ENCODE data around the gene TNFRSF1A. TPM values are rescaled to one million over a fixed set of nuclear protein-coding genes. Genes with fewer than 3 reads are reported as not detected.
"Not testable (repeated sequence)": the region's sequence is repeated elsewhere in the genome, so short reads cannot be mapped to it uniquely, and the experiment has no call there.

TNFRSF1A gene
- total RNA-seq, 1 donor, result 75.2 TPM

- peak overlapping the region; percentile 91 for H3K4me3 ChIP-seq (ENCODE audit: low read length)
- no peaks in the 10 kb centered on the region for H3K27me3 ChIP-seq (ENCODE audit: insufficient read depth, low read length)
- H3K4me1 ChIP-seq (ENCODE audit: insufficient read depth, low read length), result peaks cover 82% of the 10 kb centered on the region
- no peaks in the 10 kb centered on the region for H3K9me3 ChIP-seq (ENCODE audit: low read depth, low read length)
Measured at GRCh38 chr12:6338955-6339354, 2.9 kb downstream of the TNFRSF1A start.

DNA sequence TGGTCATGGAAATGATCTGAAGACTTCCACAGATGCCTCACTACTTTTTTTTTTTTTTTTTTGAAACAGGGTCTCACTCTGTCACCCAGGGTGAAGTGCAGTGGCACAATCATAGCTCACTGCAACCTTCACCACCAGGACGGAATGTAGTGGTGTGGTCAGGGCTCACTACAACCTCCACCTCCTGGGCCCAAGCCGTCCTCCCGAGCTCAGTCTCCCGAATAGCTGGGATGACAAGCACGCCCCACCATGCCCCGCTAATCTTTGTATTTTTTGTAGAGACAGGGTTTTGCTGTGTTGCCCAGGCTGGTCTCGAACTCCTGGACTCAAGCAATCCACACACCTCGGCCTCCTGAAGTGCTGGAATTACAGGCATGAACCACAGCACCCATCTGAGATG is 3.3 kb downstream of the TNFRSF1A start:
- H3K4me1 ChIP-seq (ENCODE audit: insufficient read depth, low read length), result peaks cover 82% of the 10 kb centered on the region
- not testable (repeated sequence) for H3K27me3 ChIP-seq (ENCODE audit: insufficient read depth, low read length); H3K9me3 ChIP-seq (ENCODE audit: low read depth, low read length)
- peak overlapping the region; percentile 91 for H3K4me3 ChIP-seq (ENCODE audit: low read length)

DNA sequence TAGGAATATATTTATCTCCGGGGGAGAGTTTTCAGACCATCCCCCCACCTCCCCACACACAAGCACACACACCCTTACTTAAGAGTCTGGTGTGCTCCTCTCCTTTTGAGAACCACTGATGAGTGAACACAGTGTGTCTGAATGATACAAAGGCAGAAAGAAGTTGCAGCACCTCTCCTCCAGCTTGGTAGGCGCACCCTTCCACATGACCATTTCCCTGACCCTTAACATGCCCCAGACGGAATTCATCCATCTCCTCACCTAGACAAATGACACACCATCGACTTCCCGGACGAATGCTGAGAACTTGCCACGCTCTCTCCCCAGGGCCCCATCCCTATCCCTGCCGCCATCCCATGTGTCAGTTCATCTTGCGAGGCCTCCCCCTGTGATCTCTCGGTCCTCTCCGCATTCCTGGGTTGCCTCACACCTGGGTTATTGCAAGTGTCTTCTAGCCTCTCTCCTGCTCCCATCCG is 3.9 kb downstream of the TNFRSF1A start:
- H3K4me3 ChIP-seq (ENCODE audit: low read length), result peak overlapping the region; percentile 91
- H3K27me3 ChIP-seq (ENCODE audit: insufficient read depth, low read length), result no peaks in the 10 kb centered on the region
- no peaks in the 10 kb centered on the region for H3K9me3 ChIP-seq (ENCODE audit: low read depth, low read length)
- peaks cover 82% of the 10 kb centered on the region for H3K4me1 ChIP-seq (ENCODE audit: insufficient read depth, low read length)

DNA sequence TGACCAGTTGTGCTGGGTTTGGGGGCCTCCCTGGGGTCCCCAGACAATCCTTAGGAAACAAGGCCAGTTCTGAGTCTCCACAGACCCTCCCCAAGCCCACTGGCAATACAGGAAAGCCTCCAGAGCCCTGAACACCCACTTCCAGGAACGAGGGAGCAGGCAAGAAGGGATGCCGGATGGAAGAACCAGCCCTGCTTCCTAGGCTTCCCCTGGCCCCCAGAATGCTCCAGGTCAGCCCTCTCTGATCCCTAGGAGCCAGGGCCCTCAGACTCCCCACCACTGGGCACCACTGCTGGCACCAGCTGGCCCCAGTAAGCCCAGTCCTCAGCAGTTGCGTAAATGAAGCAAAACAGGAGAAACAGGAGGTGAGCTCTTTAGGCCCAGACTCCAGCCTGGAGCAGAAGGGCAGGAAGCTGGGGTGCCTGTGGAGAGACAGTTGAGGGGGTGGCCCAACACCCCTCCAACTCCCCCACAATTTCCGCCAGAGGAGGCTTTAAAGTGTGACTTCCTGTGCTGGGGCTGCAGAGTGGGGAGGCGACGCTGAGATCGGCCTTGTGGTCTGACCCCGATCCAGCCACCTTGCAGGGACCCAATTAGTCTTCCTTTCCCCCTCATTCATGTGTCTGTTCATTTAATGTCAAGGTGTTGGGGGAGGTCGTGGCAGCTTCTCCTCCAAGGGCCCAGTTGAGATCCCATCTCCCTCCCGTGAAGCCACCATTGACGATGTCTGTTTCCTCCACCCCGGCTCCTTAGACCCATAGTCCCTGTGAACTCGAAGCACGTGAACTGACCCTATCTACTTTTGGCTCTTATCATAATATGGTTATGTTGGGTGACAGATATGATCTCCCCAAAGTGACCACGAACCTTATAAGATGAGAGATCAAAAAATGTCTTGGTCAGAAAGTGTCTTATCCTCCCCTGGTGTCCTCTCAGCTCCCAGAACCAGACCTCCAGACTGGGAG is 4.7 kb downstream of the TNFRSF1A start:
- H3K9me3 ChIP-seq (ENCODE audit: low read depth, low read length), result no peaks in the 10 kb centered on the region
- H3K4me3 ChIP-seq (ENCODE audit: low read length), result peak overlapping the region; percentile 91
- H3K27me3 ChIP-seq (ENCODE audit: insufficient read depth, low read length), result no peaks in the 10 kb centered on the region

GRCh38 chr12:6336079-6336888 is 5.6 kb downstream of the TNFRSF1A start:
- Histone ChIP-seq H3K4me1 (ENCODE audit: insufficient read depth, low read length) (peaks cover 88% of the 10 kb centered on the region), H3K9me3 (ENCODE audit: low read depth, low read length) (no peaks in the 10 kb centered on the region), H3K4me3 (ENCODE audit: low read length) (peak overlapping the region; percentile 91), H3K27me3 (ENCODE audit: insufficient read depth, low read length) (no peaks in the 10 kb centered on the region)

More for the DNA sequence above, 4.7 kb downstream of the TNFRSF1A start:
- peaks cover 82% of the 10 kb centered on the region for H3K4me1 ChIP-seq (ENCODE audit: insufficient read depth, low read length)

- peak overlapping the region; percentile 91 for H3K4me3 ChIP-seq (ENCODE audit: low read length)
- peaks cover 94% of the 10 kb centered on the region for H3K4me1 ChIP-seq (ENCODE audit: insufficient read depth, low read length)
- H3K9me3 ChIP-seq (ENCODE audit: low read depth, low read length), result no peaks in the 10 kb centered on the region
- no peaks in the 10 kb centered on the region for H3K27me3 ChIP-seq (ENCODE audit: insufficient read depth, low read length)
Measured at GRCh38 chr12:6335451-6336078, 6.3 kb downstream of the TNFRSF1A start.

DNA sequence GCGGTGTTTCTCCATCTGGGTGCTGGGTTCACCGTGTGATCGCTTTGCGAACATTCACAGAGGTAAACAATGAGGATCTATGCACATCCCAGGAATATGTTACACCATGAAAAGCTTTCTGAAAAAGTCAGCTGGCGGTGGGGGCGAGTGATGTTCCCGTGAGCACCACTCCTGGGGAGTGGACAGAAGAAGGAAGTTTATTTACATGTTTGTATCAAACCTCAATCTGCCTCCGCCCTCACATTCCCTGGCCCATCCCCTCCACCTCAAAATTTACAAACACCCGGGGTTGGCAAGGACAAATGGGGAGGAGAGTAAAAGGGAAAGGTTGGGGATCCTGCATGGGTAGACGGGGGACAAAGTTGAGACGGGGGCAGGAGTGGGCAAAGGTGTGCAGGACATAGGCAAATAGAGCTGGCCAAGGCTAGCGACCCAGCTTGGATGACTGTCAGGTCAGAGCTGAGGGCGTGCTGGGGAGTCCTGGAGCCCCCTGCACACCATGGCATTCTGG is 6.9 kb downstream of the TNFRSF1A start:
- Histone ChIP-seq H3K27me3 (ENCODE audit: insufficient read depth, low read length) (no peaks in the 10 kb centered on the region), H3K4me3 (ENCODE audit: low read length) (peak overlapping the region; percentile 91)

DNA sequence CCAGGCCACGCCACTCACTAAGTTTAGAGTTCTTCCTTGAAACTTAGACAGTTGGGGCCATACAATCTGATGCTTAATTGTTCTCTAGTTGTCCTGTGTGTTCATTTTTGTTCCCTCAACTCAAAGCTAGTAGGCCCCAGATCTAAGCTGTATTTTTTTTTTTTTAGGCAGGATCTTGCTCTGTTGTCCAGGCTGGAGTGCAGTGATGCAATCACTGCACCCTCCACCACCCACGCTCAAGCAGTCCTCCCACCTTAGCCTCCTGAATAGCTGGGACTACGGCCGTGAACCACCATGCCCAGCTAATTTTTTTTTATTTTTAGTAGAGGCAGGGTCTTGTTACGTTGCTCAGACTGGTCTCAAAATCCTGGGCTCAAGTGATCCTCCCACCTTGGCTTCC is 7.5 kb downstream of the TNFRSF1A start:
- peaks cover 97% of the 10 kb centered on the region for H3K4me1 ChIP-seq (ENCODE audit: insufficient read depth, low read length)
- no peak overlapping the region for H3K4me3 ChIP-seq (ENCODE audit: low read length)
- no peaks in the 10 kb centered on the region for H3K27me3 ChIP-seq (ENCODE audit: insufficient read depth, low read length)
- H3K9me3 ChIP-seq (ENCODE audit: low read depth, low read length), result no peaks in the 10 kb centered on the region

More for the DNA sequence above, 6.9 kb downstream of the TNFRSF1A start:
- Histone ChIP-seq H3K4me1 (ENCODE audit: insufficient read depth, low read length) (peaks cover 97% of the 10 kb centered on the region), H3K9me3 (ENCODE audit: low read depth, low read length) (no peaks in the 10 kb centered on the region)

GRCh38 chr12:6333566-6333965 is 8.3 kb downstream of the TNFRSF1A start:
- Histone ChIP-seq H3K27me3 (ENCODE audit: insufficient read depth, low read length) (no peaks in the 10 kb centered on the region), H3K4me3 (ENCODE audit: low read length) (no peak overlapping the region), H3K9me3 (ENCODE audit: low read depth, low read length) (no peaks in the 10 kb centered on the region), H3K4me1 (ENCODE audit: insufficient read depth, low read length) (peaks cover 89% of the 10 kb centered on the region)

DNA sequence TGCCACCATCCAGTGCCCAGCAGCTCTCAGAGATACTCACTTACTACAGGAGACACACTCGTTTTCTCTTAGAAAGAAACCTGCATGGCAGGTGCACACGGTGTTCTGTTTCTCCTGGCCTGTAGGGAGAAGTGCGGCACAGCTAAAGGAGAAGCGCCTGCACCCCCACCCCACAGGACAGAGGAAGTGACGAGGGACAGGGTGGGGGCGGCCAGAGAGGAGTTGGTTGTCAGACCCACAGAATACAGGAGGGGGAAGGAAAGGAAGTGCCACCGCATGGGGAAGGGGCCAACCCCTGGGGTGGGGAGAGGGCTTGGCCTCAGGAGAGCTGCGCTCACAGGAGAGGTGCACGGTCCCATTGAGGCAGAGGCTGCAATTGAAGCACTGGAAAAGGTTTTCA is 8.8 kb downstream of the TNFRSF1A start:
- Histone ChIP-seq H3K9me3 (ENCODE audit: low read depth, low read length) (no peaks in the 10 kb centered on the region), H3K4me3 (ENCODE audit: low read length) (no peak overlapping the region), H3K4me1 (ENCODE audit: insufficient read depth, low read length) (peaks cover 84% of the 10 kb centered on the region), H3K27me3 (ENCODE audit: insufficient read depth, low read length) (no peaks in the 10 kb centered on the region)

DNA sequence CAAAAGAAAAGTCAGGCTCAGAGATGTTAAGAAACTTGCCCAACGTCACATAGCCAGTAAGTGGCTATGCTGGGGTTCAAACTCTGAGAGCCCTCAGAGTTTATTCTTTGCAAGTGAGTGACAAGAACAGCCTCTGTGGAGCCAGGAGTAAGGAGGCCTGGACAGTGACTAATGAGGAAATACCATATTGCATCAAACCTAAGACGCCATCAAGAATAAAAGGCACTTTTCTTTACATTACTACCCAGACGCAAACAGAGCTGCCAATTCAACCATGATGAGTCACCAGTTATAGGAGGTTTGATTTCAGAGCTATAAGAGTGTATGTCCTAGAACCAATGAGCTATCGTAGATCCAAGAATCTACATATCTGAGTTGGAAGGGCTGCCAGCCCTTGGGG is 9.4 kb downstream of the TNFRSF1A start:
- no peaks in the 10 kb centered on the region for H3K9me3 ChIP-seq (ENCODE audit: low read depth, low read length)
- H3K4me3 ChIP-seq (ENCODE audit: low read length), result no peak overlapping the region
- H3K27me3 ChIP-seq (ENCODE audit: insufficient read depth, low read length), result no peaks in the 10 kb centered on the region
- H3K4me1 ChIP-seq (ENCODE audit: insufficient read depth, low read length), result peaks cover 83% of the 10 kb centered on the region

GRCh38 chr12:6330999-6331714 is 10.7 kb downstream of the TNFRSF1A start:
- peaks cover 74% of the 10 kb centered on the region for H3K4me1 ChIP-seq (ENCODE audit: insufficient read depth, low read length)
- H3K27me3 ChIP-seq (ENCODE audit: insufficient read depth, low read length), result no peaks in the 10 kb centered on the region
- H3K9me3 ChIP-seq (ENCODE audit: low read depth, low read length), result no peaks in the 10 kb centered on the region
- H3K4me3 ChIP-seq (ENCODE audit: low read length), result no peak overlapping the region

GRCh38 chr12:6330192-6330591 is 11.7 kb downstream of the TNFRSF1A start:
- no peaks in the 10 kb centered on the region for H3K9me3 ChIP-seq (ENCODE audit: low read depth, low read length)
- peaks cover 74% of the 10 kb centered on the region for H3K4me1 ChIP-seq (ENCODE audit: insufficient read depth, low read length)
- H3K27me3 ChIP-seq (ENCODE audit: insufficient read depth, low read length), result no peaks in the 10 kb centered on the region
- H3K4me3 ChIP-seq (ENCODE audit: low read length), result no peak overlapping the region

DNA sequence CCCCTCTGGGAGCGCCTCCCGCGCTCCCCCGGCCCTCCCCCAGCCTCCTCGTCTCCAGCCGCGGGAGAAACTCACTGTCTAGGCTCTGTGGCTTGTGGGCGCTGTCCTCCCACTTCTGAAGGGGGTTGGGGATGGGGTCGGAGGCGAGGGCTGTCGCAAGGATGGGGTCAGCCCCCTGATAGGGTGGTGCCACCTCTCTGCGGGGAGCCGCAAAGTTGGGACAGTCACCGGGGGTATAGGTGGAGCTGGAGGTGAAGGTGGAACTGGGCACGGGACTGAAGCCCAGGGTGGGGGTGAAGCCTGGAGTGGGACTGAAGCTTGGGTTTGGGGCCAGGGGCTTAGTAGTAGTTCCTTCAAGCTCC is 12.2 kb downstream of the TNFRSF1A start:
- Histone ChIP-seq H3K4me3 (ENCODE audit: low read length) (no peak overlapping the region), H3K4me1 (ENCODE audit: insufficient read depth, low read length) (peaks cover 74% of the 10 kb centered on the region), H3K27me3 (ENCODE audit: insufficient read depth, low read length) (no peaks in the 10 kb centered on the region), H3K9me3 (ENCODE audit: low read depth, low read length) (no peaks in the 10 kb centered on the region)

Data from mononuclear cell (primary cell).